Neuronal stem cell (in vitro differentiated cells): ENCODE measurements around the gene TP53RK.

ENCODE experiments used
- DNase-seq: peaks from one replicate; pipeline ENCODE4 v3.0.0-alpha.2; 2013; ENCODE audit warnings: low spot score
- H2AFZ ChIP-seq: one replicate; pipeline ENCODE4 v1.6.1; 2013; ENCODE audit warnings: mild to moderate bottlenecking, low read length, inconsistent platforms
- H2AK5ac ChIP-seq: 2 replicates; pipeline ENCODE4 v1.6.1; 2013; ENCODE audit warnings: low read depth, mild to moderate bottlenecking, inconsistent platforms, low read length, moderate library complexity, mixed read lengths
- H2BK120ac ChIP-seq: 2 replicates; pipeline ENCODE4 v1.6.1; 2013; ENCODE audit warnings: low read depth, mild to moderate bottlenecking, inconsistent platforms, low read length, moderate library complexity, mixed read lengths
- H2BK12ac ChIP-seq: one replicate; pipeline ENCODE4 v1.6.1; 2013; ENCODE audit warnings: low read length, inconsistent platforms
- H2BK15ac ChIP-seq: 2 replicates; pipeline ENCODE4 v1.6.1; 2013; ENCODE audit warnings: mild to moderate bottlenecking, low read length, inconsistent platforms, mixed read lengths
- H2BK5ac ChIP-seq: one replicate; pipeline ENCODE4 v1.6.1; 2013; ENCODE audit warnings: inconsistent platforms, mild to moderate bottlenecking, low read length, moderate library complexity
- H3K14ac ChIP-seq: one replicate; pipeline ENCODE4 v1.6.1; 2013; ENCODE audit warnings: low read length, inconsistent platforms
- H3K18ac ChIP-seq: 2 replicates; pipeline ENCODE4 v1.6.1; 2013; ENCODE audit warnings: low read length, inconsistent platforms
- H3K23ac ChIP-seq: 2 replicates; pipeline ENCODE4 v1.6.1; 2013; ENCODE audit warnings: low read depth, mild to moderate bottlenecking, mixed read lengths, low read length, inconsistent platforms; ENCODE audit not compliant: poor library complexity
- H3K27ac ChIP-seq: replicated peaks from 3 replicates; pipeline ENCODE4 v1.5.1; 2013; ENCODE audit warnings: low read length, inconsistent platforms
- H3K27me3 ChIP-seq, 3 experiments: 2 replicates each; pipeline ENCODE4 v1.6.1; 2013; ENCODE audit warnings: low read length in 3 of 3, mild to moderate bottlenecking in 2 of 3, inconsistent platforms in 1 of 3, low read depth in 1 of 3, mixed read lengths in 1 of 3, moderate library complexity in 1 of 3; ENCODE audit not compliant: control insufficient read depth in 3 of 3, insufficient read depth in 3 of 3
- H3K36me3 ChIP-seq, 2 donors: replicated peaks in 1 of 2; 2 replicates each; pipeline ENCODE4 v1.6.1; 2013; ENCODE audit warnings: low read length in 2 of 2; ENCODE audit not compliant: control insufficient read depth in 2 of 2, insufficient read depth in 2 of 2
- H3K4ac ChIP-seq: 2 replicates; pipeline ENCODE4 v1.6.1; 2013; ENCODE audit warnings: inconsistent platforms, mild to moderate bottlenecking, low read length, moderate library complexity
- H3K4me1 ChIP-seq, 2 donors: 1 replicate in 1 of 2; 2 replicates in 1 of 2; pipeline ENCODE4 v1.6.1; 2013; ENCODE audit warnings: low read length in 2 of 2, low read depth in 1 of 2; ENCODE audit not compliant: control insufficient read depth in 2 of 2, insufficient read depth in 1 of 2
- H3K4me2 ChIP-seq: one replicate; pipeline ENCODE4 v1.6.1; 2013; ENCODE audit warnings: mild to moderate bottlenecking, low read length, inconsistent platforms; ENCODE audit not compliant: insufficient read depth, poor library complexity, severe bottlenecking
- H3K4me3 ChIP-seq, 2 donors: 2 replicates each; pipeline ENCODE4 v1.5.1; 2013; ENCODE audit warnings: low read length in 2 of 2, mild to moderate bottlenecking in 2 of 2, inconsistent platforms in 1 of 2, moderate library complexity in 1 of 2
- H3K79me1 ChIP-seq: one replicate; pipeline ENCODE4 v1.6.1; 2013; ENCODE audit warnings: low read depth, mild to moderate bottlenecking, inconsistent platforms, low read length, moderate library complexity
- H3K9ac ChIP-seq: one replicate; pipeline ENCODE4 v1.6.1; 2013; ENCODE audit warnings: mild to moderate bottlenecking, low read depth, low read length, inconsistent platforms; ENCODE audit not compliant: poor library complexity
- H3K9me3 ChIP-seq, 2 donors: replicated peaks in 1 of 2; 2 replicates each; pipeline versions ENCODE3 to v1.6.1; 2013; ENCODE audit warnings: low read length in 2 of 2, mild to moderate bottlenecking in 2 of 2, inconsistent platforms in 1 of 2, low read depth in 1 of 2, mixed read lengths in 1 of 2, moderate library complexity in 1 of 2; ENCODE audit not compliant: control insufficient read depth in 2 of 2, insufficient read depth in 1 of 2
- H4K8ac ChIP-seq: one replicate; pipeline ENCODE4 v1.6.1; 2013; ENCODE audit warnings: low read depth, mild to moderate bottlenecking, inconsistent platforms, low read length, moderate library complexity
- H4K91ac ChIP-seq: one replicate; pipeline ENCODE4 v1.6.1; 2013; ENCODE audit warnings: low read length, low read depth, mild to moderate bottlenecking, inconsistent platforms; ENCODE audit not compliant: poor library complexity
- WGBS, 2 donors: extraction: QIAGEN DNeasy Blood & Tissue Kit; methylation state at CpG; one replicate each; pipeline ENCODE4 v1.1.7; 2013; ENCODE audit warnings: missing lambda C conversion rate in 2 of 2, mixed read lengths in 1 of 2; ENCODE audit not compliant: insufficient read length in 2 of 2, insufficient replicate concordance in 1 of 2; ENCODE audit errors: extremely low coverage in 2 of 2; 5-methylcytosine and 5-hydroxymethylcytosine counted together

Gene TP53RK

DNA sequence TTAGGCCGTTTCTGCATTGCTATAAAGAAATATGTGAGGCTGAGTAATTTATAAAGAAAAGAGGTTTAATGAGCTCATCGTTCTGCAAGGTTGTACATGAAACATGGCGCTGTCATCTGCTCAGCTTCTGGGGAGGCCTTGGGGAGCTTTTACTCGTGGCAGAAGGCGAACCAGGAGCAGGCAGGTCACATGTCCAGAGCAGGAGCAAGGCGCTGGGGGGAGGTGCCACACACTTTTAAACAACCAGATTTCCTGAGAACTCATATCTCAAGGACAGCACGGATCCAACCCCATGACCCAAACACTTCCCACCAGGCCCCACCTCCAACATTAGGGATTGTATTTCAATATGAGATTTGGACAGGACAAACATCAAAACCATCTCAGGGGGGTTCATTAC is 31.6 kb downstream of the TP53RK start:
- Histone ChIP-seq H3K36me3 (peaks cover 0 to 2% of the 10 kb centered on the region in 2 donors), H4K8ac (no peak overlapping the region), H3K4me1 (no peaks in the 10 kb centered on the region), H2AFZ (no peak overlapping the region), H3K27ac (no peak overlapping the region), H3K14ac (no peak overlapping the region), H3K18ac (no peak overlapping the region), H2BK5ac (peak overlapping the region; percentile 24), H3K4me2 (no peak overlapping the region), H2BK120ac (no peak overlapping the region), H3K9ac (no peak overlapping the region), H3K4ac (no peak overlapping the region), H3K23ac (no peak overlapping the region), H2BK15ac (no peak overlapping the region), H3K27me3 (no peaks in the 10 kb centered on the region), H3K4me3 (no peak overlapping the region), H3K79me1 (no peaks in the 10 kb centered on the region), H4K91ac (no peak overlapping the region), H2BK12ac (no peak overlapping the region), H2AK5ac (no peak overlapping the region), H3K9me3 (peaks cover 6 to 14% of the 10 kb centered on the region in 2 donors)
- no CpG with 5 or more reads among the region's 7 CpGs for WGBS, 2 donors
- no peak for DNase-seq

DNA sequence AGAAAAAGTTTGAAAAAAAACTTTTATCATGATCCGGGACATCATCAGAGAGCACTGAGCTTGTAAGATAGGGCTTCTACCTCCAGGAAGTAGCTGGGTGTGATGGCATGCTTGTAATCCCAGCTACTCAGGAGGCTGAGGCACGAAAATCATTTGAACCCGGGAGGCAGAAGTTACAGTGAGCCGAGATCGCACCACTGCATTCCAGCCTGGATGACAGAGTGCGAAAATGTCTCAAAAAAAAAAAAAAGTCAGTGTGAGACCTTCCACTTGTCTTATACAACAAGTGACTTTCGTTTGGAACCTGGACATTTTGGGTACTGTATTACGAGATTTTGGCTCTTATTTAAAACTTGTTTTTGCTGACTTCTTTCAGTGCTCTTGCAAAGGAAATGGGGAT is 32.1 kb downstream of the TP53RK start:
- Histone ChIP-seq H2BK12ac (no peak overlapping the region), H3K18ac (no peak overlapping the region), H3K79me1 (no peaks in the 10 kb centered on the region), H2AFZ (no peak overlapping the region), H3K4ac (no peak overlapping the region), H4K8ac (no peak overlapping the region), H3K9ac (no peak overlapping the region), H3K27me3 (no peaks in the 10 kb centered on the region), H2BK5ac (no peak overlapping the region), H3K4me2 (no peak overlapping the region), H3K23ac (no peak overlapping the region), H4K91ac (no peak overlapping the region), H3K27ac (no peak overlapping the region), H3K36me3 (peaks cover 0 to 2% of the 10 kb centered on the region in 2 donors), H2BK15ac (no peak overlapping the region), H3K4me3 (no peak overlapping the region), H3K14ac (no peak overlapping the region), H3K4me1 (no peaks in the 10 kb centered on the region), H2BK120ac (no peak overlapping the region), H3K9me3 (peaks cover 6 to 14% of the 10 kb centered on the region in 2 donors), H2AK5ac (no peak overlapping the region)
- no peak for DNase-seq
- no CpG with 5 or more reads among the region's 8 CpGs for WGBS, 2 donors

DNA sequence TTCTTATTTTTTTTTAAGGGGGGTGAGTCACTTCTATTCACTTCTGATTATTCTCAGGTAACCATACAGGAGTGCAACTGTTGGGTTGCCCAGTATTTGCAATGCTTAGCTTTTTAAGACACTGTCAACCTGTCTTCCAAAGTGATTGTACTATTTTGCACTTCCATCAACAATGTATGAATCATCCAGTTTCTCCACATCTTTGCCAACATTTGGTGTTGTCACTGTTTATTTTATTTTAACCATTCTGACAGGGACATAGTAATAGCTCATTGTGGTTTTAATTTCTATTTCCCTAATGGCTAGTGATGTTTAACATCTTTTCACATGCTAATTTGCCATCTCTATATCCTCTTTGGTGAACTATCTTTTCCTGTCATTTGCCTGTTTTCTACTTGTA is 36.5 kb downstream of the TP53RK start:
- Histone ChIP-seq H3K23ac (no peak overlapping the region), H2BK12ac (no peak overlapping the region), H3K9ac (no peak overlapping the region), H3K4me2 (no peak overlapping the region), H3K36me3 (no peaks in the 10 kb centered on the region), H3K4me3 (no peak overlapping the region), H2AK5ac (no peak overlapping the region), H2BK15ac (no peak overlapping the region), H3K14ac (no peak overlapping the region), H3K27ac (no peak overlapping the region), H3K4me1 (peaks cover 1% of the 10 kb centered on the region in 2 donors), H4K91ac (no peak overlapping the region), H2BK120ac (no peak overlapping the region), H3K79me1 (no peaks in the 10 kb centered on the region), H4K8ac (no peak overlapping the region), H3K9me3 (peaks cover 0 to 1% of the 10 kb centered on the region in 2 donors), H2AFZ (no peak overlapping the region), H3K18ac (no peak overlapping the region), H3K4ac (no peak overlapping the region), H2BK5ac (no peak overlapping the region), H3K27me3 (peaks cover 0 to 6% (median 0%) of the 10 kb centered on the region in 3 experiments)
- DNase-seq = no peak

DNA sequence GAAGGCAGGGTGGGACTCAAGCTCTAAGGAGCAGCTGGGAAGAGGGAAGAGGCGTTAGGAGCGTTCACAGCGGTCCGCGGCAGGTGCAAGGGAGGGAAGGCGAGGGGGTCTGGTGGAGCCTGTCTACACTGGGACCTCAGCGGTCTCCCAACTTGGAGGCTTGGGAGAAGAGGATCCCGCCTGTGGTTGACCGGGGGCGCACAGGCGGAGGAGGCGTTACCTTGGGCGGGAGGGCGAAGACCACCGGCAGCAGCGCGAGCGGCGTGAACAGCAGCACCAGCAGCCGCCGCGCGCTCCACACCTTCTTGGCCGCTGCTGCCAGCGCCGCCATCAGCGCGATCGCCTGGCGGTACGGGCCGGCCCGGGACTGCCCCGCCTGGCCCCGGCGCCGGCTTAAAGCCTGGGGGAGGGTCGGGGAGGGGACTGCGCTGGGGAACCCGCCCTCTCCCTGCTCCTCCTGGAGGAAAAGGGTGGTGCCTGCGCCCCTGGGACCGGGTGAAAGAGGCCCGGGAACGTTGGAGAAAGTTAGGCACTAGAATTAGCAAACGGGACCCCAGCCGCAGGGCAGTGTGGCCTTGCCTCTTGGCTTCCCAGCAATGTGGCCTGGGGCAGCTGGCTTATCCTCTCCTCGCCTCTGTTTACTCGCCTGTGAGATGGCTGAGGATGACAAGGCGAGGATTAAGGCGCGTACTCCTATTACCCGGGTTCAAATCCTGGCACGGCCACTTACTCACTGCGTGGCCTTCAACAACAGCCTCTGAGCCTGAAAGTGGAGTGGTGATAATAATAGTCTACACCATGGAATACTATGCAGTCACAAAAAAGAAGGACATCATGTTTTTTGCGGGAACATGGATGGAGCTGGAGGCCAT is 37.9 kb downstream of the TP53RK start, which contains the start of gene SLC13A3:
SLC13A3 (minus strand) TSS at position 369 of the 872 bp plus-strand sequence; CDS start at position 331, 38 bp downstream.
- H2BK120ac ChIP-seq = peak within 1 kb of the TSS; percentile 55
- H3K4me2 ChIP-seq = peak within 1 kb of the TSS; percentile 74
- H3K27ac ChIP-seq = no peak within 1 kb of the TSS
- no peak within 1 kb of the TSS for H2AK5ac ChIP-seq
- H3K18ac ChIP-seq = peak within 1 kb of the TSS; percentile 77
- no peaks in the 10 kb centered on the region for H3K9me3 ChIP-seq
- no peaks in the 10 kb centered on the region for H3K79me1 ChIP-seq
- peak within 1 kb of the TSS; percentile 87 for H3K23ac ChIP-seq
- H3K4me1 ChIP-seq = peaks cover 3 to 5% of the 10 kb centered on the region in 2 donors
- no peak within 1 kb of the TSS for H2AFZ ChIP-seq
- H2BK5ac ChIP-seq = peak within 1 kb of the TSS; percentile 71
- H3K9ac ChIP-seq = peak within 1 kb of the TSS; percentile 64
- H4K8ac ChIP-seq = no peak within 1 kb of the TSS
- DNase-seq = peak; percentile 21
- no peak within 1 kb of the TSS for H2BK12ac ChIP-seq
- WGBS, 2 donors = no CpG with 5 or more reads among the region's 55 CpGs
- H2BK15ac ChIP-seq = no peak within 1 kb of the TSS
- H3K36me3 ChIP-seq = no peaks in the 10 kb centered on the region
- peak within 1 kb of the TSS in 1 of 2 donors; percentile 53 for H3K4me3 ChIP-seq
- H3K27me3 ChIP-seq = peaks cover 0 to 6% (median 0%) of the 10 kb centered on the region in 3 experiments
- H3K14ac ChIP-seq = peak within 1 kb of the TSS; percentile 47
- no peak within 1 kb of the TSS for H4K91ac ChIP-seq
- H3K4ac ChIP-seq = no peak within 1 kb of the TSS
